ENCODE data around the gene MAP2K5.
"Not testable (repeated sequence)": the region's sequence is repeated elsewhere in the genome, so short reads cannot be mapped to it uniquely, and the experiment has no call there.

MAP2K5 gene

DNA sequence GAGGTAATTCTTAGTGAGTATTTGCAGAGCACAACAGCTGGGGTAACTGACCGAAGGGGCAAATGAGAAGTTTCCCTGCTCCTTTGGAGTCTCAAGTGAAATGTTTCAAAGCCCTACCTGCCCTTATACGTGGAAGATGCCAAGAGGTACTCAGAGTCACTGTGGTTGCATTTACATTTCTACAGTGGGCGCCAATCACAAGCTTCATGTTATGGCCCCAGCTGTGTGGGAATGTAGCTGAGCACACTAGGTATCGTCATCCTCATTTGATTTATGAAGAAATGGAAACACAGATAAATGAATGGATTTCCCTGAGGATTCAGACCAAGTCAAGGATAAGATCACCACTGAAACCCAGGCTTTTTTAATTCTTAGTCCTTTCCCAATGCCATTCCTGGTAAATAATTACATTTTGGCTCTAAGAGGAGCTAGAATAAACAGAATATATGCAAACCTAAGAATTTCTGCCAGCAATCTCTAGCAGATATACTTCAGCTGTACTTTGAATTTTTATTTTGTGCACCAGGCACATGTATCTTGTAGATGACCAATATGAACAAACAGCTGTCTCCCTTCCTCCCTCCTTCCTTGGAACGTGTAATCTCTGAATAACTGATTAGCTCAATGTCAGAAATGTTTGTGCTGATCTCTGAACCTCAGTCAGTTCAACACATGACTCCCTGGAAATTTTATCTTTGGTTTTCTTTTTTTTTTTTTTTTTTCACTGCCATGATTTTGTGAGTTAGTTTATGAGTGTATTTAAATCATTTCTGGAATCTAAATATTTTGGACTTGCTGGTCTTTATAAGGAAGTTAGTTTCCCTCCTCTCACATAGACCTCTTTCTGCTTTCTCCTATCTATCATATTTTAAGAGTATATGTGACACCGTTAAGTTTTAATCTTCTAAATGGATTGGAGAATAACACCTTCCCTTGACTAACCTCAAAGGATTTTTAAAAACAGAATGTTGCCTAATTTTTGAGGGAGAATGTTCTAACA is 69.2 kb downstream of the MAP2K5 start:
- H3K4me3 ChIP-seq (replicated peaks in 1 of 2; ENCODE audit: low read depth in 2 of 2, low read length in 2 of 2), result no peak overlapping the region
- TF ChIP-seq, protein P1, sequence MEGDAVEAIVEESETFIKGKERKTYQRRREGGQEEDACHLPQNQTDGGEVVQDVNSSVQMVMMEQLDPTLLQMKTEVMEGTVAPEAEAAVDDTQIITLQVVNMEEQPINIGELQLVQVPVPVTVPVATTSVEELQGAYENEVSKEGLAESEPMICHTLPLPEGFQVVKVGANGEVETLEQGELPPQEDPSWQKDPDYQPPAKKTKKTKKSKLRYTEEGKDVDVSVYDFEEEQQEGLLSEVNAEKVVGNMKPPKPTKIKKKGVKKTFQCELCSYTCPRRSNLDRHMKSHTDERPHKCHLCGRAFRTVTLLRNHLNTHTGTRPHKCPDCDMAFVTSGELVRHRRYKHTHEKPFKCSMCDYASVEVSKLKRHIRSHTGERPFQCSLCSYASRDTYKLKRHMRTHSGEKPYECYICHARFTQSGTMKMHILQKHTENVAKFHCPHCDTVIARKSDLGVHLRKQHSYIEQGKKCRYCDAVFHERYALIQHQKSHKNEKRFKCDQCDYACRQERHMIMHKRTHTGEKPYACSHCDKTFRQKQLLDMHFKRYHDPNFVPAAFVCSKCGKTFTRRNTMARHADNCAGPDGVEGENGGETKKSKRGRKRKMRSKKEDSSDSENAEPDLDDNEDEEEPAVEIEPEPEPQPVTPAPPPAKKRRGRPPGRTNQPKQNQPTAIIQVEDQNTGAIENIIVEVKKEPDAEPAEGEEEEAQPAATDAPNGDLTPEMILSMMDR (IDR thresholded peaks at IDR 0.05; ENCODE audit: low read depth, low read length), result no peak
- DNase-seq (ENCODE audit: low read depth in 2 of 2), result peak in 1 of 2 donors; percentile 72

DNA sequence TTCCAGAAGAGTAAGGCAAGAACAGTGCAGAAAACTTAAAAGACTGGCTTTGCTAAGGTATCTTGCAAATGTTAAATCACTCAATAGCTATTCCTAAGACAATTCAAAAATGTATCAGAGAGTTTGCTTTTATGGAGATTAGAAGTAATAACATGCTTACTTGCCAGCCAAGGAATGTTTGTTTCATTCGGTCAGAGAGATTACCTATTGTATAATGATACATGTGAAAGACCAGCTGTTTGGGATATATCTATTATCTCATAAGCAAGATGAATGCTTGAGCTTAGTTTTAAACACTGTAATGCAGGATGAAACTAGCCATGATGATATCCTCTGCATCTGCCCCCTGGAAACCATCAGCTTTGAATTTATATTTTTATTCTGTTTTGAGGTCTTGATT is 70.7 kb downstream of the MAP2K5 start:
- TF ChIP-seq, protein P1 (IDR thresholded peaks at IDR 0.05; ENCODE audit: low read depth, low read length), result no peak
- DNase-seq (ENCODE audit: low read depth in 2 of 2), result no peak
- no peak overlapping the region for H3K4me3 ChIP-seq (replicated peaks in 1 of 2; ENCODE audit: low read depth in 2 of 2, low read length in 2 of 2)

DNA sequence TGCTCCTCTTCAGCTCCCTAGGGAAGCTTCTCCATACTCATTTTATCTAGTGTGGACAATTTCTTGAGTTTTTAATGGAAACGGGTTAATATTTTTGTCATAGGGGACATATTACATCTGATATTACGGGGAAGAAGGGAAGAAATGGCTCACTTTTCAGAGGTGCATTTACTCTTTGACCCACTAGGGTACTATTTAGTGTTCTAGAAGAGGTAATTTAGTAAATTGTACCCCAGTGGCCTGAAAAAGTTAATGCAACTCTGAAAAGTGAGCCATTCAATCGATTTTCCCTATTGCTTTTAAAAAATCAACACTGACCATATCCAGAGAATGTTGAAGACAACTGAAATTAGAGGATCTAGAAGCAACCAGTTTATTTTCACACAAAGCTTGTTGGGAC is 71.2 kb downstream of the MAP2K5 start:
- no peak for DNase-seq (ENCODE audit: low read depth in 2 of 2)
- H3K4me3 ChIP-seq (replicated peaks in 1 of 2; ENCODE audit: low read depth in 2 of 2, low read length in 2 of 2), result no peak overlapping the region
- TF ChIP-seq, protein P1 (IDR thresholded peaks at IDR 0.05; ENCODE audit: low read depth, low read length), result no peak

DNA sequence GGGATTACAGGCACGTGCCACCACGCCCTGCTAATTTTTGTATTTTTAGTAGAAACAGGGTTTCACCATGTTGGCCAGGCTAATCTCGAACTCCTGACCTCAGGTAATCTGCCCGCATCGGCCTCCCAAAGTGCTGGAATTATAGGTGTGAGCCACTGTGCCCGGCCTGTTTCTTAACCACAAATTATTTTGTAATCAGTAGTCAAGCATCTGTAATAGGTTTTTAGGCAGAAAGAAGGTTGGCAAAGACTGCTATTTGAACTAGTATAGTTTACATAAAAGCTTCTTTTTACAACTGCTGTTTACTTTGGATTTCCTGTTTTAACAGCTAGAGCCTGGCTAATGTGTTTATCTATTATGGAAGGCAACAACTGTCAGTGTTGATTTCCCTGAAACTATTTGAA is 72.6 kb downstream of the MAP2K5 start:
- H3K4me3 ChIP-seq (replicated peaks in 1 of 2; ENCODE audit: low read depth in 2 of 2, low read length in 2 of 2); DNase-seq (ENCODE audit: low read depth in 2 of 2): not testable (repeated sequence)

DNA sequence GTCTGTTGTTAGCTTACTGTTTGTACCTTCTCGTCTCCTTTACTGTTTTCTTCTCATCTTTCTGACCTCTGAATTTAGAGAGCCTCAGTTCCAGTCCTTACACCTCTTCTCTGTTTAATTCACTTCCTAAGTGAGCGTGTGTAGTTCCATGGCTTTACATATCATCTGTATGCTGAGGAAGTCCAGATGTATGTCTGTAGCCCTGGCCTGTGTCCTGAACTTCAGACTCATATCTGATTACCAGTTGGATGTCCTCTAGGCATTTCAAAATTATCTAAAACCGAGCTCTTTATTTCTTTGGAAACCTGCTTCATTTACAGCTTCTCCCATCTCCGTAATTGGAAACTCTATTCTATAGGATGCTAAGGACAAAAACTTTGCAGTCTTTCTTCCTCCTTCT is 75.8 kb downstream of the MAP2K5 start:
- H3K4me3 ChIP-seq (replicated peaks in 1 of 2; ENCODE audit: low read depth in 2 of 2, low read length in 2 of 2), result no peak overlapping the region
- TF ChIP-seq, protein P1 (IDR thresholded peaks at IDR 0.05; ENCODE audit: low read depth, low read length), result no peak
- no peak for DNase-seq (ENCODE audit: low read depth in 2 of 2)

DNA sequence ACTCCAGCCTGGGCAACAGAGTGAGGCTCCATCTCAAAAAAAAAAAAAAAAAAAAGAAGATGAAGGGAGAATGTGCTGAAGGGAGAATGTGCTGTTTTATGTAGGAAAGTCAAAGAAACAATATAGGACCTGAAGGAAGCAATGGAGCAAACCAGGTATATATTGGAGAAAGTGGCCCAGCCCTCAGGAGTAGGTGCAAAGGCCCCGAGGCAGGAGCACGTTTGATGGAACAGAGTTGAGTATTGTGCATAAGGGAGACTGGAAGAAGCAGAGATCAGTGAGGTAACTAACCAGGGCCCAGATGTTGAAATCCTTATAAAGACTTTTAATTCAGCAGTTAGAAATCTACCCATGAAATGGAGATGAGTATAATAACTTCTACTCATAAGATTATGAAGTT is 79.6 kb downstream of the MAP2K5 start:
- TF ChIP-seq, protein P1 (IDR thresholded peaks at IDR 0.05; ENCODE audit: low read depth, low read length), result no peak
- no peak overlapping the region for H3K4me3 ChIP-seq (replicated peaks in 1 of 2; ENCODE audit: low read depth in 2 of 2, low read length in 2 of 2)

DNA sequence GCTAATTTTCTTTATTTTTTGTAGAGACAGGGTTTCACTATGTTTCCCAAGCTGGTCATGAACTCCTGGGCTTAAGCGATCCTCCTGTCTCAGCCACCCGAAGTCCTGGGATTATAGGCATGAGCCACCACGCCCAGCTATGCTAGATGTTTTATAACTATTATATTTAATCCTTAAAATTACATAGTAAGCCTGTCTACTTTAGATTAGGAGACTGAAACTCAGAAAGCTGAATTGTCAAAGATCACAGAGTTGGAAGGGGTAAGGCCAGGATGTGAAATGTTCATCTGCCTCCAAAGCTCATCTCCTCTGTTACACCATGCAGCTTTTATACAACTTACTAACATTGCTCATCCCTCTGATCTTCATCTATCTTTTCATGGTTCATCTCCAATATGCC is 89.8 kb downstream of the MAP2K5 start:
- TF ChIP-seq, protein P1 (IDR thresholded peaks at IDR 0.05; ENCODE audit: low read depth, low read length), result no peak
- DNase-seq (ENCODE audit: low read depth in 2 of 2), result no peak

More for the DNA sequence above, 79.6 kb downstream of the MAP2K5 start:
- no peak for DNase-seq (ENCODE audit: low read depth in 2 of 2)

DNA sequence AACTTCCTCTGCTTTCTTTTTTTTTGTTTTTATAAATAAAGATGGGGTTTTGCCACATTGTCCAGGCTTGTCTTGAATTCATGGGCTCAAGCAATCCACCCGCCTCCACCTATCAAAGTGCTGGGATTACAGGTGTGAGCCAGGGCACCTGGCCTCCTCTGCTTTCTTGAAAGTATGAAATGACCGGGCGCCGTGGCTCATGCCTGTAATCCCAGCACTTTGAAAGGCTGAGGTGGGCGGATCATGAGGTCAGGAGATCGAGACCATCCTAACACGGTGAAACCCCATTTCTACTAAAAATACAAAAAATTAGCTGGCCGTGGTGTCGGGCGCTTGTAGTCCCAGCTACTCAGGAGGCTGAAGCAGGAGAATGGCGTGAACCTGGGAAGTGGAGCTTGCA is 93.4 kb downstream of the MAP2K5 start:
- not testable (repeated sequence) for DNase-seq (ENCODE audit: low read depth in 2 of 2); H3K4me3 ChIP-seq (replicated peaks in 1 of 2; ENCODE audit: low read depth in 2 of 2, low read length in 2 of 2)

More for the DNA sequence above, 89.8 kb downstream of the MAP2K5 start:
- no peak overlapping the region for H3K4me3 ChIP-seq (replicated peaks in 1 of 2; ENCODE audit: low read depth in 2 of 2, low read length in 2 of 2)

Data from cardiac fibroblast (primary cell).